Keratinocyte (primary cell): ENCODE results near the gene STRN3.
"Not testable (repeated sequence)": the region's sequence is repeated elsewhere in the genome, so short reads cannot be mapped to it uniquely, and the experiment has no call there.

Experiments used
- CTCF ChIP-seq, 3 experiments: IDR thresholded peaks in 1 of 3; conservative IDR thresholded peaks in 1 of 3; optimal IDR thresholded peaks in 1 of 3; 2 replicates in 2 of 3; 3 replicates in 1 of 3; pipeline versions ENCODE3 to v1.5.1; 2011; ENCODE audit warnings: low read length in 3 of 3, mild to moderate bottlenecking in 3 of 3, moderate library complexity in 2 of 3, control low read depth in 1 of 3, inconsistent platforms in 1 of 3; ENCODE audit not compliant: insufficient read depth in 2 of 3; ENCODE audit errors: extremely low read depth in 1 of 3
- EZH2 ChIP-seq: IDR thresholded peaks from one replicate; pipeline ENCODE4 v1.6.1; 2012; ENCODE audit warnings: inconsistent platforms, mild to moderate bottlenecking, low read length, moderate library complexity

- peak in 2 of 3 experiments; percentile 44 to 51 for TF ChIP-seq CTCF (optimal IDR thresholded peaks at IDR 0.05 in 1 of 3, IDR thresholded peaks at IDR 0.05 in 1 of 3, conservative IDR thresholded peaks at IDR 0.05 in 1 of 3; ENCODE audit: extremely low read depth in 1 of 3, insufficient read depth in 2 of 3, low read length in 3 of 3)
- TF ChIP-seq EZH2 = not testable (repeated sequence)
Observed at GRCh38 chr14:30980106-30980704, 46.0 kb downstream of the STRN3 start.
